Caco-2 (cell line): ENCODE measurements around the gene QARS1. TPM values are rescaled to one million over a fixed set of nuclear protein-coding genes. Genes with fewer than 3 reads are reported as not detected.

Source experiments
- BruUV-seq: library from RNA; stranded (reverse); fragments of 400-500 nt; replicated peaks from 2 replicates; lab custom pipeline; 2021; lab: Mats Ljungman, UMichigan
- CTCF ChIA-PET: fragments of 300-600 bp; sonication (Branson Sonifier 250); formaldehyde crosslinking; loops from one replicate; lab custom pipeline; 2022; ENCODE audit warnings: antibody characterized with exemption; lab: Charles Lee
- POLR2A ChIA-PET: fragments of 300-600 bp; sonication (Branson Sonifier 250); formaldehyde crosslinking; loops from one replicate; lab custom pipeline; 2022; ENCODE audit warnings: antibody characterized with exemption; lab: Charles Lee
- DNase-seq, 2 experiments: peaks; one replicate each; pipeline versions ENCODE4 v3.0.0 to v3.0.0-alpha.2; 2020 to 2022
- H3K27me3 ChIP-seq: replicated peaks from 2 replicates; pipeline ENCODE4 v1.6.0; 2011; ENCODE audit warnings: low read length; ENCODE audit not compliant: control insufficient read depth, insufficient read depth
- H3K36me3 ChIP-seq: 2 replicates; pipeline ENCODE4 v1.5.1; 2011; ENCODE audit warnings: low read length; ENCODE audit not compliant: control insufficient read depth, insufficient read depth
- H3K4me1 ChIP-seq: fragments of 250-450 bp; sonication (Bioruptor Pico); 2 replicates; pipeline ENCODE4 v1.5.1; 2020; ENCODE audit warnings: mild to moderate bottlenecking
- H3K4me3 ChIP-seq: 2 replicates; pipeline ENCODE4 v1.5.1; 2011; ENCODE audit warnings: low read depth, mild to moderate bottlenecking, control low read depth, low read length
- H3K9me3 ChIP-seq: fragments of 250-450 bp; sonication (Bioruptor Pico); 2 replicates; pipeline ENCODE4 v1.5.1; 2020; ENCODE audit warnings: mild to moderate bottlenecking, moderate library complexity
- H3K27ac Mint-ChIP-seq: one replicate; pipeline ENCODE4 v1.8.0; 2022; ENCODE audit warnings: mixed read lengths; ENCODE audit not compliant: unreplicated experiment
- H3K27me3 Mint-ChIP-seq: one replicate; pipeline ENCODE4 v1.8.0; 2022; ENCODE audit warnings: mixed read lengths; ENCODE audit not compliant: insufficient read depth, unreplicated experiment
- H3K36me3 Mint-ChIP-seq: one replicate; pipeline ENCODE4 v1.8.0; 2022; ENCODE audit warnings: mild to moderate bottlenecking, mixed read lengths; ENCODE audit not compliant: insufficient read depth, unreplicated experiment
- H3K4me1 Mint-ChIP-seq: one replicate; pipeline ENCODE4 v1.8.0; 2022; ENCODE audit warnings: low read depth, mixed read lengths; ENCODE audit not compliant: unreplicated experiment
- H3K4me3 Mint-ChIP-seq: one replicate; pipeline ENCODE4 v1.8.0; 2022; ENCODE audit warnings: mild to moderate bottlenecking, moderate library complexity, mixed read lengths; ENCODE audit not compliant: unreplicated experiment
- H3K9me3 Mint-ChIP-seq: one replicate; pipeline ENCODE4 v1.8.0; 2022; ENCODE audit warnings: mixed read lengths; ENCODE audit not compliant: unreplicated experiment
- CTCF ChIP-seq, 2 experiments: fragments of 200-600 bp in 1 of 2; IDR thresholded peaks; 1 replicate in 1 of 2; 2 replicates in 1 of 2; pipeline versions ENCODE4 v1.5.1 to v1.8.0; 2011 to 2022; ENCODE audit warnings: antibody characterized with exemption in 1 of 2, control low read depth in 1 of 2, inconsistent platforms in 1 of 2, low read depth in 1 of 2, low read length in 1 of 2, mild to moderate bottlenecking in 1 of 2, moderate library complexity in 1 of 2; ENCODE audit not compliant: insufficient read depth in 1 of 2, severe bottlenecking in 1 of 2, unreplicated experiment in 1 of 2
- intact Hi-C: fragments of 100-400 bp; cut with micrococcal nuclease; formaldehyde crosslinking; loops from one replicate; pipeline ENCODE4 v1.10.0; 2022; ENCODE audit not compliant: unreplicated experiment
- total RNA-seq: library from RNA; stranded (reverse); gene quantifications from 2 replicates; pipeline ENCODE4 v1.2.3, GENCODE V29; 2022

QARS1 gene
- total RNA-seq, 1 experiment from 2014 or later, result 361 TPM

- H3K27me3 ChIP-seq, result no peaks in the 10 kb centered on the region
- no peaks in the 10 kb centered on the region for H3K27me3 Mint-ChIP-seq
- no peaks in the 10 kb centered on the region for H3K4me1 Mint-ChIP-seq
Measured at GRCh38 chr3:49151610-49152009, 47.1 kb upstream of the QARS1 start.

GRCh38 chr3:49148159-49148558 is 43.6 kb upstream of the QARS1 start:
- ChIA-PET POLR2A (interaction anchor here (0.6 kb wide), 1 partner anchor 35 kb away, joined by 5 read pairs; no protein-coding TSS in a partner anchor), CTCF (no interaction called here)
- Histone ChIP-seq H3K4me1 (no peaks in the 10 kb centered on the region), H3K9me3 (no peaks in the 10 kb centered on the region), H3K4me3 (no peak overlapping the region), H3K27me3 (no peaks in the 10 kb centered on the region), H3K36me3 (no peaks in the 10 kb centered on the region)
- no TSS peak for BruUV-seq
- no peaks in the 10 kb centered on the region for H3K27me3 Mint-ChIP-seq
- peaks cover 6% of the 10 kb centered on the region for H3K36me3 Mint-ChIP-seq
- H3K4me3 Mint-ChIP-seq, result no peak overlapping the region
- TF ChIP-seq CTCF (IDR thresholded peaks at IDR 0.05; ENCODE audit: insufficient read depth in 1 of 2, low read depth in 1 of 2, low read length in 1 of 2, severe bottlenecking in 1 of 2, unreplicated experiment in 1 of 2), result no peak
- no peaks in the 10 kb centered on the region for H3K4me1 Mint-ChIP-seq
- no peak for DNase-seq
- no peaks in the 10 kb centered on the region for H3K9me3 Mint-ChIP-seq
- intact Hi-C loops, result no loop called here
- no peak overlapping the region for H3K27ac Mint-ChIP-seq

More at GRCh38 chr3:49151610-49152009, 47.1 kb upstream of the QARS1 start:
- no peak overlapping the region for H3K27ac Mint-ChIP-seq
- no peak for TF ChIP-seq CTCF (IDR thresholded peaks at IDR 0.05; ENCODE audit: insufficient read depth in 1 of 2, low read depth in 1 of 2, low read length in 1 of 2, severe bottlenecking in 1 of 2, unreplicated experiment in 1 of 2)
- no TSS peak for BruUV-seq
- no peak overlapping the region for H3K4me3 Mint-ChIP-seq
- no peaks in the 10 kb centered on the region for H3K36me3 ChIP-seq
- POLR2A ChIA-PET, result no interaction called here
- intact Hi-C loops, result loop anchor here (10.0 kb wide), 1 partner anchor 127 kb away; the partner anchor contains the start of genes IMPDH2 and NDUFAF3
- DNase-seq, result no peak
- H3K36me3 Mint-ChIP-seq, result no peaks in the 10 kb centered on the region
- CTCF ChIA-PET, result no interaction called here
- H3K9me3 ChIP-seq, result no peaks in the 10 kb centered on the region
- H3K9me3 Mint-ChIP-seq, result no peaks in the 10 kb centered on the region
- no peaks in the 10 kb centered on the region for H3K4me1 ChIP-seq
- H3K4me3 ChIP-seq, result no peak overlapping the region

- no peak overlapping the region for H3K4me3 Mint-ChIP-seq
- H3K27me3 ChIP-seq, result no peaks in the 10 kb centered on the region
- H3K36me3 Mint-ChIP-seq, result no peaks in the 10 kb centered on the region
- TF ChIP-seq CTCF (IDR thresholded peaks at IDR 0.05; ENCODE audit: insufficient read depth in 1 of 2, low read depth in 1 of 2, low read length in 1 of 2, severe bottlenecking in 1 of 2, unreplicated experiment in 1 of 2), result no peak
- no peak for DNase-seq
- peaks cover 13% of the 10 kb centered on the region for H3K4me1 Mint-ChIP-seq
- H3K27ac Mint-ChIP-seq, result no peak overlapping the region
- ChIA-PET CTCF (no interaction called here), POLR2A (no interaction called here)
- no peaks in the 10 kb centered on the region for H3K27me3 Mint-ChIP-seq
- no peaks in the 10 kb centered on the region for H3K36me3 ChIP-seq
- BruUV-seq, result no TSS peak
- no peak overlapping the region for H3K4me3 ChIP-seq
- peaks cover 18% of the 10 kb centered on the region for H3K9me3 Mint-ChIP-seq
- peaks cover 26% of the 10 kb centered on the region; the same call in 1 of the 2 replicates for H3K9me3 ChIP-seq
- intact Hi-C loops, result no loop called here
- 0 out of 2 replicates have a peak, but pooled peaks cover 5% of the 10 kb centered on the region for H3K4me1 ChIP-seq
Measured at GRCh38 chr3:49140080-49140479, 35.5 kb upstream of the QARS1 start.
